AG09319 (cell line): ENCODE measurements around the gene ZFP92.
"Not testable (repeated sequence)": the region's sequence is repeated elsewhere in the genome, so short reads cannot be mapped to it uniquely, and the experiment has no call there.

Experiments
- DNase-seq: peaks from one replicate; pipeline ENCODE4 v3.0.0-alpha.2; 2010; ENCODE audit warnings: low read depth; ENCODE audit errors: extremely low read depth
- CTCF ChIP-seq: IDR thresholded peaks from 2 replicates; pipeline ENCODE4 v1.5.1; 2011; ENCODE audit warnings: low read depth, mild to moderate bottlenecking, inconsistent platforms, low read length, moderate library complexity

ZFP92 gene

GRCh38 chrX:153387345-153387744 lies 23.9 kb upstream of the ZFP92 start:
- no peak for DNase-seq
- no peak for TF ChIP-seq CTCF

- no peak for DNase-seq
- no peak for TF ChIP-seq CTCF
These were observed 23.1 kb upstream of the ZFP92 start for GRCh38 chrX:153387987-153388721.

GRCh38 chrX:153388722-153389459 lies 22.4 kb upstream of the ZFP92 start:
- DNase-seq, result no peak
- TF ChIP-seq CTCF, result no peak

GRCh38 chrX:153389460-153389768 lies 21.9 kb upstream of the ZFP92 start:
- DNase-seq, result not testable (repeated sequence)

- no peak for TF ChIP-seq CTCF
These were observed 18.5 kb upstream of the ZFP92 start for GRCh38 chrX:153392642-153393321.

GRCh38 chrX:153394612-153395011 lies 16.7 kb upstream of the ZFP92 start:
- DNase-seq, result no peak

More at GRCh38 chrX:153392642-153393321, 18.5 kb upstream of the ZFP92 start:
- DNase-seq, result no peak

More at GRCh38 chrX:153394612-153395011, 16.7 kb upstream of the ZFP92 start:
- no peak for TF ChIP-seq CTCF
